Measurements from ENCODE around the gene TMEM237. TPM values are rescaled to one million over a fixed set of nuclear protein-coding genes. Genes with fewer than 3 reads are reported as not detected.

The TMEM237 gene
- total RNA-seq, 1 experiment from 2014 or later, result 30.6 TPM

- H3K27ac ChIP-seq (ENCODE audit: low read length), result no peak overlapping the region
- 0 out of 2 replicates have a peak, but pooled peaks cover 1% of the 10 kb centered on the region for H3K36me3 ChIP-seq (ENCODE audit: control insufficient read depth, insufficient read depth, low read length)
- ChIA-PET CTCF (no interaction called here), POLR2A (no interaction called here)
- H3K4me3 ChIP-seq (ENCODE audit: low read depth in 2 of 2, low read length in 2 of 2), result no peak overlapping the region
- DNase-seq (ENCODE audit: low read depth, low spot score) (no peak), ATAC-seq (no peak)
- intact Hi-C loops (cut with micrococcal nuclease; ENCODE audit: unreplicated experiment) (no loop called here), in situ Hi-C loops (cut with HindIII; ENCODE audit: low pct_unique_long_range_greater_than_20kb, low sequenced_read_pairs) (no loop called here)
- H3K9me3 ChIP-seq (ENCODE audit: control insufficient read depth, insufficient read depth, low read depth, low read length), result no peaks in the 10 kb centered on the region
- TF ChIP-seq REST (IDR thresholded peaks at IDR 0.05; ENCODE audit: insufficient read depth in 1 of 2, low read depth in 2 of 2, low read length in 1 of 2), result no peak
- no peak for TF ChIP-seq CTCF (IDR thresholded peaks at IDR 0.05)
- no peak for TF ChIP-seq SIN3A (IDR thresholded peaks at IDR 0.05; ENCODE audit: borderline replicate concordance, insufficient read depth, low read depth, low read length)
- no peak for TF ChIP-seq POLR2AphosphoS5 (IDR thresholded peaks at IDR 0.05; ENCODE audit: low read depth, low read length)
- TF ChIP-seq TCF7L2 (IDR thresholded peaks at IDR 0.05; ENCODE audit: low read depth, low read length), result no peak
- BruUV-seq (replicated peaks), result no TSS peak
- H3K4me1 ChIP-seq (ENCODE audit: control insufficient read depth, insufficient read depth, low read length), result no peaks in the 10 kb centered on the region
- H3K27me3 ChIP-seq (ENCODE audit: control insufficient read depth, insufficient read depth, low read length), result no peaks in the 10 kb centered on the region
Observed at GRCh38 chr2:201618744-201619662, 24.3 kb downstream of the TMEM237 start.

- Histone ChIP-seq H3K36me3 (ENCODE audit: control insufficient read depth, insufficient read depth, low read length) (no peaks in the 10 kb centered on the region), H3K27ac (ENCODE audit: low read length) (no peak overlapping the region), H3K4me1 (ENCODE audit: control insufficient read depth, insufficient read depth, low read length) (no peaks in the 10 kb centered on the region), H3K9me3 (ENCODE audit: control insufficient read depth, insufficient read depth, low read depth, low read length) (no peaks in the 10 kb centered on the region), H3K27me3 (ENCODE audit: control insufficient read depth, insufficient read depth, low read length) (peaks cover 8% of the 10 kb centered on the region; the same call in 1 of the 2 replicates), H3K4me3 (ENCODE audit: low read depth in 2 of 2, low read length in 2 of 2) (no peak overlapping the region)
- ChIA-PET CTCF (no interaction called here), POLR2A (no interaction called here)
- ATAC-seq (no peak), DNase-seq (ENCODE audit: low read depth, low spot score) (no peak)
- in situ Hi-C loops (cut with HindIII; ENCODE audit: low pct_unique_long_range_greater_than_20kb, low sequenced_read_pairs) (no loop called here), intact Hi-C loops (cut with micrococcal nuclease; ENCODE audit: unreplicated experiment) (no loop called here)
- BruUV-seq (replicated peaks), result no TSS peak
- TF ChIP-seq CTCF (IDR thresholded peaks at IDR 0.05), result no peak
- no peak for TF ChIP-seq POLR2AphosphoS5 (IDR thresholded peaks at IDR 0.05; ENCODE audit: low read depth, low read length)
- TF ChIP-seq SIN3A (IDR thresholded peaks at IDR 0.05; ENCODE audit: borderline replicate concordance, insufficient read depth, low read depth, low read length), result no peak
- TF ChIP-seq TCF7L2 (IDR thresholded peaks at IDR 0.05; ENCODE audit: low read depth, low read length), result no peak
- no peak for TF ChIP-seq REST (IDR thresholded peaks at IDR 0.05; ENCODE audit: insufficient read depth in 1 of 2, low read depth in 2 of 2, low read length in 1 of 2)
Observed at GRCh38 chr2:201608021-201608420, 35.3 kb downstream of the TMEM237 start.

All from Panc1 (cell line).